HepG2 (cell line): ENCODE measurements around the gene MTHFD1.

Experiments used
- CEBPG ChIP-seq: IDR thresholded peaks from 2 replicates; pipeline ENCODE4 v1.6.1; 2016
- EZH2 ChIP-seq: conservative IDR thresholded peaks from 2 replicates; pipeline ENCODE4 v1.6.1; 2012; ENCODE audit warnings: mild to moderate bottlenecking, low read depth, low read length, moderate library complexity
- JUND ChIP-seq: sonication (generic); formaldehyde crosslinking; IDR thresholded peaks from 2 replicates; pipeline ENCODE4 v1.8.0; 2022; ENCODE audit warnings: mild to moderate bottlenecking, missing genetic modification reagents
- NCOA5 ChIP-seq: sonication (generic); formaldehyde crosslinking; IDR thresholded peaks from 2 replicates; pipeline ENCODE4 v1.4.0; 2020; ENCODE audit warnings: missing genetic modification reagents
- RFX5 ChIP-seq: IDR thresholded peaks from 2 replicates; pipeline ENCODE4 v1.6.1; 2011; ENCODE audit warnings: low read depth, low read length, improper control_type of control experiment
- ZNF766 ChIP-seq: sonication (generic); formaldehyde crosslinking; IDR thresholded peaks from 2 replicates; pipeline ENCODE4 v1.5.0; 2020; ENCODE audit warnings: missing genetic modification reagents, borderline replicate concordance

DNA sequence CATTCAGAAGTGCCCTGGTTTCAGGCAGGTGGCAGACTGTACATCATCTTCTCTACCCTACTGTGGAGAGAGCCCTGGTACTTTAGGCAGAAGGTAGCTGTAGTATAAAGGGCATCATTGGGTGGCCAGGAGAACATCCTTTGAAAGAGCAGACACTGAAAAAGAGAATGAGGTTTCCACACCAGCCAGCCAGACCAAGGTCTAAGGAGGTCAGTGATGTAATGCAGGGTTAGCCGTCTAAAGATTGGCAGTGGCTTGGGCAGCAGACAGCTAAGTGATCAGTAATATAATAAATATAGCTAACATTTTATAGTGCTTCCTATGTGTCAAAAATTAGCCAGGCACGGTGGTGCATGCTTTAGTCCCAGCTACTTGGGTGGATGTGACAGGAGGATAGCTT is 103.5 kb downstream of the MTHFD1 start:
- no peak for TF ChIP-seq RFX5
- no peak for TF ChIP-seq NCOA5 (CRISPR knock-in tag)
- no peak for TF ChIP-seq CEBPG (CRISPR knock-in tag)
- TF ChIP-seq JUND (CRISPR knock-in tag) = no peak
- TF ChIP-seq ZNF766 (CRISPR knock-in tag) = no peak
- TF ChIP-seq EZH2 = no peak
